Effector memory CD4-positive, alpha-beta T cell (primary cell): ENCODE data around the gene CSMD2.

Experiments
- DNase-seq, 3 donors: peaks; one replicate each; pipeline ENCODE4 v3.0.0-alpha.2; 2020
- H3K27ac ChIP-seq: 2 replicates; pipeline ENCODE4 v1.7.0; 2013; ENCODE audit warnings: mild to moderate bottlenecking, low read length, moderate library complexity; ENCODE audit not compliant: insufficient read depth, poor library complexity, severe bottlenecking
- H3K27me3 ChIP-seq: replicated peaks from 2 replicates; pipeline ENCODE4 v1.7.0; 2013; ENCODE audit warnings: mild to moderate bottlenecking, low read length; ENCODE audit not compliant: insufficient read depth, control insufficient read depth, poor library complexity, severe bottlenecking
- H3K36me3 ChIP-seq: 2 replicates; pipeline ENCODE4 v1.7.0; 2013; ENCODE audit warnings: mild to moderate bottlenecking, low read length, moderate library complexity; ENCODE audit not compliant: control insufficient read depth, insufficient read depth
- H3K4me1 ChIP-seq: 2 replicates; pipeline ENCODE4 v1.7.0; 2013; ENCODE audit warnings: low read length, mild to moderate bottlenecking; ENCODE audit not compliant: control insufficient read depth, insufficient read depth, poor library complexity, severe bottlenecking
- H3K4me3 ChIP-seq: 2 replicates; pipeline ENCODE4 v1.7.0; 2013; ENCODE audit warnings: low read length, low read depth, mild to moderate bottlenecking; ENCODE audit not compliant: insufficient read depth, poor library complexity, severe bottlenecking
- H3K9me3 ChIP-seq: 2 replicates; pipeline ENCODE4 v1.7.0; 2013; ENCODE audit warnings: mild to moderate bottlenecking, low read length, moderate library complexity; ENCODE audit not compliant: control insufficient read depth

CSMD2 gene

GRCh38 chr1:33548721-33549120 lies 616.3 kb downstream of the CSMD2 start:
- H3K9me3 ChIP-seq, result peaks cover 3% of the 10 kb centered on the region
- no peaks in the 10 kb centered on the region for H3K4me1 ChIP-seq
- no peak overlapping the region for H3K4me3 ChIP-seq
- DNase-seq, result no peak
- H3K27me3 ChIP-seq, result peaks cover 3% of the 10 kb centered on the region
- H3K27ac ChIP-seq, result no peak overlapping the region
- H3K36me3 ChIP-seq, result no peaks in the 10 kb centered on the region

GRCh38 chr1:33548319-33548718 lies 616.7 kb downstream of the CSMD2 start:
- Histone ChIP-seq H3K4me3 (no peak overlapping the region), H3K27ac (no peak overlapping the region), H3K4me1 (no peaks in the 10 kb centered on the region), H3K36me3 (no peaks in the 10 kb centered on the region), H3K9me3 (peaks cover 3% of the 10 kb centered on the region), H3K27me3 (peaks cover 3% of the 10 kb centered on the region)
- DNase-seq, result no peak

- no peaks in the 10 kb centered on the region for H3K36me3 ChIP-seq
- DNase-seq, result no peak
- H3K4me1 ChIP-seq, result no peaks in the 10 kb centered on the region
- no peak overlapping the region for H3K27ac ChIP-seq
- H3K9me3 ChIP-seq, result peaks cover 3% of the 10 kb centered on the region
- no peak overlapping the region for H3K4me3 ChIP-seq
- H3K27me3 ChIP-seq, result peaks cover 3% of the 10 kb centered on the region
These were observed 617.5 kb downstream of the CSMD2 start for GRCh38 chr1:33547576-33547975.

- Histone ChIP-seq H3K36me3 (no peaks in the 10 kb centered on the region), H3K4me3 (no peak overlapping the region), H3K27ac (no peak overlapping the region), H3K27me3 (no peaks in the 10 kb centered on the region), H3K9me3 (no peaks in the 10 kb centered on the region), H3K4me1 (no peaks in the 10 kb centered on the region)
- DNase-seq, result no peak
These were observed 623.1 kb downstream of the CSMD2 start for GRCh38 chr1:33541966-33542365.

- Histone ChIP-seq H3K36me3 (no peaks in the 10 kb centered on the region), H3K4me1 (no peaks in the 10 kb centered on the region), H3K27me3 (no peaks in the 10 kb centered on the region), H3K4me3 (no peak overlapping the region), H3K27ac (no peak overlapping the region), H3K9me3 (no peaks in the 10 kb centered on the region)
- no peak for DNase-seq
These were observed 627.1 kb downstream of the CSMD2 start for GRCh38 chr1:33537885-33538284.

- H3K4me1 ChIP-seq, result no peaks in the 10 kb centered on the region
- H3K27ac ChIP-seq, result no peak overlapping the region
- H3K4me3 ChIP-seq, result no peak overlapping the region
- DNase-seq, result no peak
- no peaks in the 10 kb centered on the region for H3K27me3 ChIP-seq
- no peaks in the 10 kb centered on the region for H3K9me3 ChIP-seq
- no peaks in the 10 kb centered on the region for H3K36me3 ChIP-seq
These were observed 629.7 kb downstream of the CSMD2 start for GRCh38 chr1:33535334-33535733.

- DNase-seq, result no peak
- Histone ChIP-seq H3K4me1 (no peaks in the 10 kb centered on the region), H3K27me3 (no peaks in the 10 kb centered on the region), H3K27ac (no peak overlapping the region), H3K9me3 (no peaks in the 10 kb centered on the region), H3K36me3 (no peaks in the 10 kb centered on the region), H3K4me3 (no peak overlapping the region)
These were observed 632.1 kb downstream of the CSMD2 start for GRCh38 chr1:33532936-33533335.

- H3K4me3 ChIP-seq, result no peak overlapping the region
- H3K36me3 ChIP-seq, result no peaks in the 10 kb centered on the region
- no peaks in the 10 kb centered on the region for H3K9me3 ChIP-seq
- no peaks in the 10 kb centered on the region for H3K27me3 ChIP-seq
- DNase-seq, result no peak
- no peak overlapping the region for H3K27ac ChIP-seq
- no peaks in the 10 kb centered on the region for H3K4me1 ChIP-seq
These were observed 632.8 kb downstream of the CSMD2 start for GRCh38 chr1:33532250-33532649.

- H3K4me3 ChIP-seq, result no peak overlapping the region
- DNase-seq, result no peak
- no peak overlapping the region for H3K27ac ChIP-seq
- H3K36me3 ChIP-seq, result no peaks in the 10 kb centered on the region
- H3K9me3 ChIP-seq, result no peaks in the 10 kb centered on the region
- no peaks in the 10 kb centered on the region for H3K27me3 ChIP-seq
- no peaks in the 10 kb centered on the region for H3K4me1 ChIP-seq
These were observed 635.1 kb downstream of the CSMD2 start for GRCh38 chr1:33529957-33530356.

GRCh38 chr1:33527934-33528333 lies 637.1 kb downstream of the CSMD2 start:
- H3K9me3 ChIP-seq, result no peaks in the 10 kb centered on the region
- no peaks in the 10 kb centered on the region for H3K36me3 ChIP-seq
- no peaks in the 10 kb centered on the region for H3K4me1 ChIP-seq
- H3K27me3 ChIP-seq, result no peaks in the 10 kb centered on the region
- H3K27ac ChIP-seq, result no peak overlapping the region
- no peak for DNase-seq
- no peak overlapping the region for H3K4me3 ChIP-seq

- DNase-seq, result no peak
- Histone ChIP-seq H3K4me1 (no peaks in the 10 kb centered on the region), H3K27ac (no peak overlapping the region), H3K9me3 (no peaks in the 10 kb centered on the region), H3K27me3 (no peaks in the 10 kb centered on the region), H3K36me3 (no peaks in the 10 kb centered on the region), H3K4me3 (no peak overlapping the region)
These were observed 640.4 kb downstream of the CSMD2 start for GRCh38 chr1:33524586-33524985.
